Pancreas (tissue), 10 donors: Measurements from ENCODE around the gene P3H2. TPM values are rescaled to one million over a fixed set of nuclear protein-coding genes. Genes with fewer than 3 reads are reported as not detected.

Experiments
- ATAC-seq, 4 donors: fragments of 200-7000 bp; cut with Tn5 transposase; one replicate each; pipeline versions ENCODE4 v1.8.0 to v1.9.1; 2020; ENCODE audit warnings: mild to moderate bottlenecking in 4 of 4, moderate library complexity in 4 of 4
- DNase-seq, 6 donors: peaks; one replicate each; pipeline ENCODE4 v3.0.0-alpha.2; 2020
- FAIRE-seq: peaks from 2 replicates; lab custom pipeline; 2012; peaks lifted over from hg19 to GRCh38; lab: Jason Lieb, UNC
- H3K27ac ChIP-seq, 4 donors: fragments of 200-600 bp; sonication (generic); 1 replicate in 3 of 4; 2 replicates in 1 of 4; pipeline versions ENCODE4 v1.5.0 to v1.8.0; 2020
- H3K27me3 ChIP-seq, 4 donors: fragments of 200-600 bp; one replicate each; pipeline ENCODE4 v1.8.0; 2021
- H3K36me3 ChIP-seq, 3 donors: fragments of 200-600 bp; sonication (generic) in 1 of 3; one replicate each; pipeline versions ENCODE4 v1.5.0 to v1.8.0; 2020 to 2021
- H3K4me1 ChIP-seq, 3 donors: fragments of 200-600 bp; one replicate each; pipeline ENCODE4 v1.8.0; 2021
- H3K4me3 ChIP-seq, 4 donors: fragments of 200-600 bp; sonication (generic) in 2 of 4; one replicate each; pipeline versions ENCODE4 v1.5.0 to v1.8.0; 2020 to 2021
- H3K9me3 ChIP-seq, 4 donors: fragments of 200-600 bp; one replicate each; pipeline ENCODE4 v1.8.0; 2021
- CTCF ChIP-seq, 4 donors: fragments of 200-600 bp; sonication (generic) in 3 of 4; IDR thresholded peaks; one replicate each; pipeline versions ENCODE4 v1.5.0 to v1.8.0; 2021; ENCODE audit warnings: antibody characterized with exemption in 4 of 4
- WGBS, 2 donors: extraction: QIAGEN DNeasy Blood & Tissue Kit; methylation state at CpG; one replicate each; pipeline ENCODE4 v1.1.7; 2013; 5-methylcytosine and 5-hydroxymethylcytosine counted together
- intact Hi-C, 3 donors: fragments of 100-400 bp; cut with DNase I; formaldehyde crosslinking; loops; one replicate each; pipeline versions ENCODE4 v1.11.1 to v1.14.2; 2022
- polyA plus RNA-seq, 2 donors: library from polyadenylated mRNA; stranded (reverse); fragments of 200-250 nt; gene quantifications; one replicate each; pipeline ENCODE4 v1.2.3, GENCODE V29; 2013
- total RNA-seq, 6 donors: library from RNA; stranded (reverse); fragmentation: NEBNext Ultra II Directional in 4 of 6; extraction: Animal tissue kit (Norgen Biotek cat#: 25700) in 4 of 6; gene quantifications; one replicate each; pipeline versions ENCODE4 v1.2.1 to v1.2.4, GENCODE V29; 2021 to 2023
- donor health status: healthy with polysubstance abuse.
- donor health status: DM: no; HTN: no; CAD: no; lungs with moderate emphysema.
- donor health status: DM: no; HTN: no; CAD: no.
- donor health status: control.
- donor health status: control.
- donor health status: Bipolar disorder and iron deficiency.
- donor health status: DM: yes; HTN: yes; CAD: no.
- donor health status: DM: no; HTN: no; CAD: no.
- donor health status: DM: no; HTN: no; CAD: no.
- donor health status: DM: yes; HTN: yes; CAD: no.

The P3H2 gene
- total and polyA plus RNA-seq, 8 donors, result 1.2 to 5.7 (median 4.4) TPM

GRCh38 chr3:189983612-189984011 is 137.1 kb downstream of the P3H2 start:
- intact Hi-C loops, result no loop called here
- no peak for ATAC-seq
- no peaks in the 10 kb centered on the region for H3K9me3 ChIP-seq
- FAIRE-seq, result no peak
- H3K4me1 ChIP-seq, result peaks cover 0 to 7% (median 0%) of the 10 kb centered on the region in 3 donors
- H3K4me3 ChIP-seq, result no peak overlapping the region
- no peaks in the 10 kb centered on the region for H3K36me3 ChIP-seq
- H3K27me3 ChIP-seq, result no peaks in the 10 kb centered on the region
- no peak for DNase-seq
- no peak for TF ChIP-seq CTCF (IDR thresholded peaks at IDR 0.05)
- WGBS, 2 donors, result 77 to 85% methylated on average over 3 of the region's 3 CpGs
- no peak overlapping the region for H3K27ac ChIP-seq

GRCh38 chr3:189982321-189982945 is 138.3 kb downstream of the P3H2 start:
- no peaks in the 10 kb centered on the region for H3K36me3 ChIP-seq
- ATAC-seq, result no peak
- WGBS, 2 donors, result 67 to 73% methylated on average over 5 of the region's 5 CpGs
- no peak for FAIRE-seq
- intact Hi-C loops, result no loop called here
- no peaks in the 10 kb centered on the region for H3K27me3 ChIP-seq
- H3K4me1 ChIP-seq, result peaks cover 0 to 7% (median 0%) of the 10 kb centered on the region in 3 donors
- peak overlapping the region in 2 of 4 donors; percentile 7 to 26 for H3K27ac ChIP-seq
- no peak for TF ChIP-seq CTCF (IDR thresholded peaks at IDR 0.05)
- DNase-seq, result no peak
- no peak overlapping the region for H3K4me3 ChIP-seq
- H3K9me3 ChIP-seq, result no peaks in the 10 kb centered on the region

GRCh38 chr3:189981668-189982067 is 139.0 kb downstream of the P3H2 start:
- Histone ChIP-seq H3K27ac (peak overlapping the region in 2 of 4 donors; percentile 7 to 26), H3K4me3 (no peak overlapping the region), H3K36me3 (no peaks in the 10 kb centered on the region), H3K27me3 (no peaks in the 10 kb centered on the region), H3K4me1 (peaks cover 0 to 7% (median 0%) of the 10 kb centered on the region in 3 donors), H3K9me3 (no peaks in the 10 kb centered on the region)
- ATAC-seq, result peak; percentile 28 to 93 (median 84)
- intact Hi-C loops, result no loop called here
- DNase-seq, result peak in 3 of 6 donors; percentile 21 to 39 (median 30)
- peak; percentile 41 for FAIRE-seq
- TF ChIP-seq CTCF (IDR thresholded peaks at IDR 0.05), result no peak

GRCh38 chr3:189978753-189979152 is 141.9 kb downstream of the P3H2 start:
- Histone ChIP-seq H3K9me3 (no peaks in the 10 kb centered on the region), H3K36me3 (no peaks in the 10 kb centered on the region), H3K4me3 (no peak overlapping the region), H3K27me3 (no peaks in the 10 kb centered on the region), H3K27ac (no peak overlapping the region), H3K4me1 (peaks cover 0 to 7% (median 0%) of the 10 kb centered on the region in 3 donors)
- ATAC-seq, result no peak
- no peak for DNase-seq
- intact Hi-C loops, result no loop called here
- WGBS, 2 donors, result 61 to 80% methylated on average over 3 of the region's 3 CpGs
- no peak for FAIRE-seq
- TF ChIP-seq CTCF (IDR thresholded peaks at IDR 0.05), result no peak

- WGBS, 2 donors, result 84 to 94% methylated on average over 5 of the region's 5 CpGs
- FAIRE-seq (no peak), DNase-seq (no peak), ATAC-seq (no peak)
- intact Hi-C loops, result no loop called here
- Histone ChIP-seq H3K9me3 (no peaks in the 10 kb centered on the region), H3K36me3 (no peaks in the 10 kb centered on the region), H3K27ac (no peak overlapping the region), H3K4me1 (peaks cover 0 to 6% (median 0%) of the 10 kb centered on the region in 3 donors), H3K4me3 (no peak overlapping the region), H3K27me3 (no peaks in the 10 kb centered on the region)
- TF ChIP-seq CTCF (IDR thresholded peaks at IDR 0.05), result no peak
Observed at GRCh38 chr3:189977174-189977573, 143.5 kb downstream of the P3H2 start.
